Activated CD4-positive, CD25-positive, alpha-beta regulatory T cell (primary cell): Measurements from ENCODE around the gene FDX1.

Source experiments
- DNase-seq, 4 experiments: peaks; one replicate each; lab custom pipeline; 2025; lab: John Stamatoyannopoulos, UW

FDX1 gene

GRCh38 chr11:110431051-110431672 is 1.4 kb downstream of the FDX1 start:
- no peak for DNase-seq

- DNase-seq: no peak
Observed at GRCh38 chr11:110431674-110432073, 1.9 kb downstream of the FDX1 start.

- DNase-seq: no peak
Observed at GRCh38 chr11:110432713-110433392, 3.1 kb downstream of the FDX1 start.

GRCh38 chr11:110433393-110434333 is 3.9 kb downstream of the FDX1 start:
- DNase-seq: no peak

- peak in 1 of 4 experiments; percentile 2 for DNase-seq
Observed at GRCh38 chr11:110434952-110435779, 5.4 kb downstream of the FDX1 start.

- no peak for DNase-seq
Observed at GRCh38 chr11:110435780-110436717, 6.3 kb downstream of the FDX1 start.

DNA sequence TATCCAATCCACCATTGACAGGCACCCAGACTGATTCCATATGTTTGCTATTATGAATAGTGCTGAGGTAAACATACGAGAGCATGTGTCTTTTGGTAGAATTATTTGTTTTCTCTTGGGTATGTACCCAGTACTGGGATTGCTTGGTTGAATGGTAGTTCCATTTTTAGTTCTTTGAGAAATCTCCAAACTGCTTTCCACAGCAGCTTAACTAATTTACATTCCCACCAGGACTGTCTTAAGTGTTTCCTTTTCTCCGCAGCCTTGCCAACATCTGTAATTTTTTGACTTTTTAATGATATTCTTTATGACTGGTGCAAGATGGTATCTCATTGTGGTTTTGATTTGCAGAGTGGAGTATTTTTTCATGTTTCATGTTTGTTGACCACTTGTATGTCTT is 8.3 kb downstream of the FDX1 start:
- DNase-seq: no peak

- no peak for DNase-seq
Observed at GRCh38 chr11:110445437-110445836, 15.7 kb downstream of the FDX1 start.

DNA sequence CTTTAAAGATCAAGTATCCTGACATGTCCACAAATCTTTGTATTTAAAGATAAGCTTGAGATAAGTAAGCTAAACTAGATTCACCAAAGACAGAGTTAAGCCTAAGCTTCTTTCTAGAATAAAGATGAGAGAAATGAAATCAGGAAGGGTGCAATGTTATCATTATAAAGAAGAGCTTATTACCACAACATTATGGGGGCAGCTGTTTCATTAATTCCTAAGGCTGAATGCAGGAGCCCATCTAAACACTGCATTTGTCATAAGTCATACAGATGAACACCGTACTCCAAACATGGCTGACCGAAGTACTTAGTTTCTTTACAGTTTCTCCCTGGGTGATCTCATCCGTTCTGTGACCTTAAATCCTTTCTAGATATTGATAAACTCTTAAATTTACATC is 16.3 kb downstream of the FDX1 start:
- DNase-seq: no peak

DNA sequence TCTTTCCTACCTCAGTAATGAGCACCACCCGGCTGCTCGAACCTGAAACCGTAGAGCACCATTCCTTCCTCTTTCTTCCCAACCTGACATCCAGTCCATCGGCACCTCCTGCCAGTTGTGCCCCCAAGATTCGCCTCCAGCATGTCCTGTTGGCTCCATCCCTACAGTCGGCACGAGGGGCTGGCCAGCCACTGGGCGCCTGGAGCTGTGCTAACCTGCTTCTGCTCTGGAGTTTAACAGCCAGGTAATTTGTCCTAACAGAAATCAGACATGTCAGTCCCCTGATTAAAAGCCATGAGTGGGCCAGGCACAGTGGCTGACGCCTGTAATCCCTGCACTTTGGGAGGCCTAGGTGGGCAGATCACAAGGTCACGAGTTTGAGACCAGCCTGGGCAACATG is 16.8 kb downstream of the FDX1 start:
- DNase-seq: no peak

DNA sequence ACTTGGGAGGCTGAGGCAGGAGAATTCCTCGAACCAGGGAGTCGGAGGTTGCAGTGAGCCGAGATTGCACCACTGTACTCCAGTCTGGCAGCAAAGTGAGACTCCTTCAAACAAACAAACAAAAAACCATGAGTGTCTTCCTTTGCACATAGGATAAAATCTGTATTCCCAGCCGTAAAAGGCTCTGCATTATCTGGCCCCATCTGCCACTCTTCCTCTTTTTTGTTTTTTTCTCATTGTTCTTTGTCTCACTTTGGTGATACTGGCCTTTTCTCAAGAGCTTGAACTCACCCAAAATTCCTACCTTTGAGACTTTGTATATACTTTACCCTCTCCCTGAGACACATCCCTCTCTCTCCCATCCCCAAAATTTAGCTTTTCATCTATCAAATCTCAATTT is 17.6 kb downstream of the FDX1 start:
- DNase-seq: no peak

DNA sequence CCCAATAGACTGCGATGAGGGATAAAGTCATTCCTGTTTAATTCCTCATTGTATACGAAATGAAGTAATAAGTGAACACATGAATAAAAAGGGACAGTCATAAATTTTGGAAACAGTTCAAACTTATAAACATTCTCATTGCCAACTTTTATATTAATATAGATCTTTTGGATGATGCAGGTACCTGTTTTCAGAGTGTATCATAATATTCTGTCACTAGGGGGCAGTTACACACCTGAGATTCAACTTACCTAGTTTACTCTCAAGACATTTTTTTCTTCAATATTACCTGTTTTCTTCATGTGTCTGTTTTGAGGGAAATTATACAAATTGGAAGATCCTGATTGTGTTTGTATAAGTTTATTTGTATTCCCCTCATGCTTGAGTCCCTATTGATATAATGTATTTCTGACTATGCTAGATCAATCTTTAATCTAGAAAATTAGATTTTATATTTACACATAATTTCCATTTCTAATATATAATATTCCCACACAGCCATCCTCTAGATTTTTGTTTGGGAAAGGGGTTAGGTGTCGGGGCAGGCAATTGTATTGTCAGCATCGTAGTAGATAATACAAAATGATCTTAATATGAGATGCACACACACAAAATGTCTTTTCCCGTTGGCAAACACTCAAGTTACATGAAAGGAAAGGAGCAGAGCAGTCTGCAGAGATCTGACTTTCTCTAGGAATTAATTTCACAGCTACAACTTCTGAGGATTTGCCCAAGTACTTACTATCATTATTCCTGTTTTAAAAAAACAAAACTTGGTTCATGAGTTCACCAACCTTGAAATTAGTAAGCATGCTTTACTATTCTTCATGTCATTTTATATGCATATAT is 18.4 kb downstream of the FDX1 start:
- DNase-seq: no peak

DNA sequence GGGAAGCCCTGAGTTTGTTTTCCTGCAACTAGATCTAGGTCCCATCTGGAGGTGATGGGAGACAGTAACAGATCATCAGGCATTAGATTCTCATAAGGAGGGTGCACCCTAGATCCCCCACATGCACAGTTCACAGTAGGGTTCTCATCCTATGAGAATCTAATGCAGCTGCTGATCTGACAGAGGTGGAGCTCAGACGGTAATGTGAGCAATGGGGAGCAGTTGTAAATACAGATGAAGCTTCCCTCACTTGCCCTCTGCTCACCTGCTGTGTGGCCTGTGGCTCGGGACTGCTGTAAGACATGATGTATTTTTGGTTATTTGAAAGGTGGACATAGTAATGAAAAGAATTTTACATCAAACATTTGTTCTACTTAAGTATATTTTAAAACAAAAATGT is 20.5 kb downstream of the FDX1 start:
- DNase-seq: no peak

- no peak for DNase-seq
Observed at GRCh38 chr11:110452720-110453119, 23.0 kb downstream of the FDX1 start.

DNA sequence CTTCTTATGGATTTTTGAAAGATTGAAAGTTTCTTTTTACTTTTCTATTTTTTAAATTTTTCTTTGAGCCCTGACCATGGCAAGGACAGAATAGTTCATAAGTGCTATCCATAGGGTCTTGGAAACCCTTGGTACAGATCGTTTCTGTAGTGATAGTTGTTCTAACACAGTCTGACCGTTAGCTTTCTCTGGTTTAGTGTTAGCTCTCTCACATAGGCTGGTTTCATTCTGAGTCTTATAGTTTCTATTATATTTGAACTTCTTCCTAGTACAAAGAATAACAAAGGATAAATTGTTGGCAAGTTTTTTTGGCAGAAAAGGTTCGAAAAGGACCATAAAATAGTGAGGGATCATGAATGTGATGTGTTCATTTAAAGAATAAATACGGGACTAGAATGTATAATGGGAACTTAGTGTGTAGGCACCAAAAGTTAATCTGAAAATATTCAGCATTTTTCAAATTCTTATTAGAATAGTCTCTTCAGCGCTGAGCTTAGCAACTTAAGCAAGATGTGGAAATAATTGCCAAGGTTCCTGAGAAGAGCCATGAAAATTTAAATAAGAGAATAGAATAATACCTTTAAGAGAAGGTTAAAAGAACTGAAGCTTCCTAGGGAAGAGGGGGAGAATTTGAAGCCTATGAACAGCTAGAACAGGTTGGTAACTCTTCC is 24.1 kb downstream of the FDX1 start:
- no peak for DNase-seq

DNA sequence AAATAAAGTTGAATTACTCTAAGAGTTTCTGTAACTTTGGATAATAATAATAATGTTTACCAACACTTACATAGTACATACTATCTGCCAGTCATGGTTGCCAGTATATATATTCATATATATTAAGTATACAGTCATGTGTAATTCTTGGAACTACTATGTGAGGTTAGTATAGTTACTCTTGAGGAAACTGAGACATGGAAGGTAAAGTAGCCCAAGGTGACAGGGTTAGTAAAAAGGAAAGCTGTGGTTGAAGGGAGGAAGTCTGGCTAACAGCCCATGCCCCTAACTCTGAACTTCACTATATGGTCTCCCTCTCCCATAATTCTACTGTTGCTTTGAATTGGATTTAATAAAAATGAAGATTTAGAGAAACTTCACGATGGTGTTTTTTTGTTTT is 24.9 kb downstream of the FDX1 start:
- no peak for DNase-seq

DNA sequence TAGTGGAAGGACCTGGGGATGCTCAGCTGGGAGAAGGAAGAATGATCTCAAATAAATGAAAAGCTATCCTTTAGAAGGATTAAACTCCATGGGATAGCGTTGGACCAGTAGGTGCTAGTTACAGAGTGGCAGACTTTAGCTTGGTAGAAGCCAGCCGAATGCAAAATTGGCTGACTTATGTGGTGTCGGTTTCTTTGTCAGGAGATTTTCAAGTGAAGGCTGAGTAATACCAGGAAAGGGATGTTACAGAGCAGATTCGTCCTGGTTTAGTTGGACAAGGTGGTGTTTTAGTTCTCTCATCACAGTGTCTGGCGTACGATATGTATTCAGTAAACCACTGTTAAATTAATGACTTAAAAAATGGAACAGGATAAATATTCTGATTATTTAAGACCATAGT is 26.0 kb downstream of the FDX1 start:
- no peak for DNase-seq

- no peak for DNase-seq
Observed at GRCh38 chr11:110463153-110463552, 33.4 kb downstream of the FDX1 start.

DNA sequence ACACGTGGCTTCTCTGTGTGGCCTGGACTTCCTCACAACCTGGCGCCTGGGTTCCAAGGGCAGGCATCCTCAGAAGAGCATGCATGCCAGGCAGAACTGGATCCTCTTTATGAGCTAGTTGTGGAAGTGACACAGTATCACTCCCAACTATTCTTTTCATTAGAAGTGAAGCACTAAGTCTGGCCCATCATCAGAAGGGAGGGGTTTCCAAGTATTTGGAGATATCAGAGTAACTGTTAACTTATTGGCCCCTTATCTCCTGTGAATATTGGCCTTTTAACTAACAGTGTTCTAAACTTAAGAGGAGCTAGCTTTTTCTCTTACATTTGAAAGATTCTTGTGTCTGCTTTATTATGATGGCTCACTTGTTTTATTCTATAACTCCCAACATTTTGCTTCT is 35.5 kb downstream of the FDX1 start:
- no peak for DNase-seq
